Activated CD4-positive, CD25-positive, alpha-beta regulatory T cell treated with anti-CD3 and anti-CD28 coated beads, Interleukin-2, amount 50 U/mL, for 72 hours (primary cell): ENCODE data around the gene MDM2.
"Not testable (repeated sequence)": the region's sequence is repeated elsewhere in the genome, so short reads cannot be mapped to it uniquely, and the experiment has no call there.

Experiments
- DNase-seq: peaks from one replicate; pipeline ENCODE4 v3.0.0; 2021

MDM2 gene

DNA sequence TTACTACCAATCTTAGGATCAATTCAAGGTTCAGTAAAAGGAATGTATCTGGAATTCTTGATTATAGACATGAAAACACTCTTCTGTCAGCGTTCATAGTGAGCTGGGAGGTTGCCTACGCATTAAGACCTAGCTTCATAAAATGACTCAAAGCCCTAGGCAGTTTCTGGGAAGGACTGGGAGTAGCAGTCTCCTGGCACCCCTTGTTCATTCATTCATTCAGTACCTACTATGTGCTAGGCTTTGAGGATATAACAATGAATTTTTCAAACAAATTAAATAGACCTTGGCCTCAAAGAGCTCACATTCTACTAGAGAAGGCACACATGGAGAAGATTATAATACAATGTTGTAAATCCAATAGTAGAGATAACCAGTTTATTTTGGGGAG is 46.1 kb downstream of the MDM2 start:
- no peak for DNase-seq

DNA sequence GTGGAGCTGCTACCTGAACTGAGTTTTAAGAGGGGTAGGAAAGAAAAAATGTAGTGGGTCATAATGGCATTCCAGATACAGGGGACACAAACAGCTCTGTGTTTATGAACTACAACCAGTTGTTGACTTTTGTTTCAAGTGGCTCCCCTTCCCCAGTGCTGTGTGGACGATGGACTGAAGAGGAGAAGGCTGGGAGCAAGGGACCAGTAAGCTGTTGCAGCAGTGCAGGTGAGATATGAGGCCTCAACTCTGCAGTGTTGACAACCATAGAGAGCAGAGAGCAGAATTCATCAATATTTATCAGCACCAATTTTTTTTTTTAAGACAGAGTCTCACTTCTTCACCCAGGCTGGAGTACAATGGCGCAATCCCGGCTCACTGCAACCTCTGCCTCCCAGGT is 46.6 kb downstream of the MDM2 start:
- DNase-seq: no peak

DNA sequence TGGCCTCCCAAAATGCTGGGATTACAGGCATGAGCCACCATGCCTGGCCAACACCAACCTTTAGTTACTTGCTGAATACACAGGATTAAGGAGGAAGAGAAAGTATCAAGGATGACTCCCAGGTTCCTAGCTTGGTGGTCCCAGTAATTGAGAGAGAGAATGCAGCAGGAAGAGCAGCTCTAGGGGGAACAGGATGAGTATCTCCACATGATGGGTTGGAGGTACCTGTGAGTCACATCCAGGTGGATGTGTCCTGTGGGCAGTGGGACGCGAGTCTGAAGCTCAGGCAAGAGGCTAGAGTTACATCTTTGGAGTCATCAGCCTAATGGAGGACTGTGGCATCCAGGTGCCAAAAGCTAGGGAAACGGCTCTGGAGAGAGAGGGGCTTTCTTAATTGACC is 47.1 kb downstream of the MDM2 start:
- no peak for DNase-seq

DNA sequence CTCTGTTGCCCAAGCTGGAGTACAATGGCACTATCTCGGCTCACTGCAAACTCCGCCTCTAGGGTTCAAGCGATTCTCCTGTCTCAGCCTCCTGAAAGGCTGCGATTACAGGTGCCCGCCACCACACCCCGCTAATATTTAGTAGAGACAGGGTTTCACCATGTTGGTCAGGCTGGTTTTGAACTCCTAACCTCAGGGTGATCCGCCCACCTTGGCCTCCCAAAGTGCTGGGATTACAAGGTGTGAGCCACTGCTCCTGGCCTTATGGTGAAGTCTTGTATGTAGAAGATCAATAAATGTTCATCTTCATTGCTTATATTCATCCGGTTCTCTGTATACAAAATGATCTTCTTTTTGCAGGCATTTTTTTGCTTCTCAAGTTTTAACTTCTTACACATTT is 47.8 kb downstream of the MDM2 start:
- no peak for DNase-seq

- no peak for DNase-seq
Measured at GRCh38 chr12:68856510-68856909, 48.5 kb downstream of the MDM2 start.

DNA sequence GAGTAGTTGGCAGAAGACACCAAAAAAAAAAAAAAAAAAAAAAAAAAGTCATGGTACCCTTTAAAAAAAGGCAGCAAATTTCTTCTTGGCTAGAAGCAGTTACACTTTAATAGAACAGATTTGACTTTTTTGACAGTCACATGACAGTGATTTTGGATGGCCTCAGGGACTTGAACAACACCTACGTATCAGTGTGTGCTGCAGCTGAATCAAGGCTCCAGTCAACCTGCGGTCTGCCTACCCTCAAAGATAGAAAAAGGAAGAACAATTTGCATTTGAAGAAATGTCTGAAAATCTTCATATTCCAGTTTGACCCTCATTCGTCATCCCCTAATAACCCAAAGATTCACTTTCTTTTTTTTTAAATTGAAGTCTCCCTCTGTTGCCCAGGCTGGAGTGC is 53.9 kb downstream of the MDM2 start:
- DNase-seq: no peak

DNA sequence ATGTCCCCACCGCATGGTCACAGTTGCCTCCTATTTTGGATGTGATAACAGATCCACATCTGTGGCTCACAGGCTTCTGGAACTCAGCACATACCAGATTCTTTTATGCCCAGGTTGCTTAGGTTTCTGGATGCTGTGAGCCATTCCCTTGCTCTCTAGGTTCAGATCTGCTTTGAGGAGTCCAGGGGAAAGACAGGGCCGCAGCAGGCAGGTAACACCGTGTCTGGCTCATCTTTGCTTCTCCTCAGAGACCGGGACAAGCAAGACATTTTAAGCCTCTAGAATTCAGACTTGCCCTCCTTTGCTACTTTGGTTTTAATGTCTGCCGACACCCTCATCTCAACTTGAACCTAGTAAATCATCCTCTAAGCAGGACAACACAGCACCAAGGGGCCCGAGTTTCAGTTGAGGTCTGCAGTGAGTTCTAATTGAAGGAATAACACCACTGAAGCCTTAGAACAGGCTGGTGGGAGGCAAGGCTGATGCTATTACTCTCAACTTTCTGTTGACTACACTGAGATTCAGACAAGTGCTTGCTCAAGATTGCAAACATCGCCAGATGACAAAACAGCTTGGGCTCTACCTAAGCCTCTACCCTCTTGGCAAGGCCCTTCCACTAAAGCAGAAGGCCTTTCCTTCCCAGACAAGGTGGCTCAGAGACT is 55.3 kb downstream of the MDM2 start:
- DNase-seq: no peak

DNA sequence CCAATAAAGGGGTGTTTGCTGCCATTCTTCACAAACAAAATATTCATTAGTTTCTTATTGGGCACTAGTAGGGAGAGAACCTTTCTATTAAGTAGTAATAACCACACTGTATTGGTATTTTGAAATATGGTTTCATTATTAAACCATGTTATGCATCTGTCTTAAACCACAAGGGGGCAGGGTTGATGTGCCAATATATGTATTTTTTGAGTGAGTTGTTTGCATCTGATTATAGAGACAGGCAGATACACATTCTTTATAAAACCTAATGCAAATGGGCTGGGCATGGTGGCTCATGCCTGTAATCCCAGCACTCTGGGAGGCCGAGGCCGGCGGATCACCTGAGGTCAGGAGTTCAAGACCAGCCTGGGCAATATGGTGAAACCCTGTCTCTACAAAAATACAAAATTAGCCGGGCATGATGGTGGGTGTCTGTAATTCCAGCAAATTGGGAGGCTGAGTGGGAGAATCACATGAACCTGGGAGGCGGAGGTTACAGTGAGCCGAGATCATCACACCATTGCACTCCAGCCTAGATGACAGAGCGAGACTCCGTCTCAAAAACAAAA is 56.0 kb downstream of the MDM2 start:
- not testable (repeated sequence) for DNase-seq

DNA sequence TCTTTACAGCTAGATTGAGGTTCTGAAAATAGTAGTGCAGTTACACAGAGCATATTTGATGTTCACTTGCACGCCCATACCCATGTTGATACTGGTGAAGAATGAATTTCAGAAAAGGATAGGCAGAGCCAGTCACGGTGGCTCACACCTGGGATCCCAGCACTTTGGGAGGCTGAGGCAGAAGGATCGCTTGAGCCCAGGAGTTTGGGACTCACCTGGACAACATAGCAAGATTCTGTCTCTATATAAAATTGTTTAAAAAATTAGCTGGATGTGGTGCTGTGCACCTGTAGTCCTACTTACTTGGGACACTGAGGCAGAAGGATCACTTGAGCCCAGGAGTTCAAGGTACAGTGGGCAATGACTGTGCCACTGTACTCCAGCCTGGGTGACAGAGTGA is 56.6 kb downstream of the MDM2 start:
- no peak for DNase-seq

- DNase-seq: no peak
Measured at GRCh38 chr12:68865399-68866164, 57.6 kb downstream of the MDM2 start.

DNA sequence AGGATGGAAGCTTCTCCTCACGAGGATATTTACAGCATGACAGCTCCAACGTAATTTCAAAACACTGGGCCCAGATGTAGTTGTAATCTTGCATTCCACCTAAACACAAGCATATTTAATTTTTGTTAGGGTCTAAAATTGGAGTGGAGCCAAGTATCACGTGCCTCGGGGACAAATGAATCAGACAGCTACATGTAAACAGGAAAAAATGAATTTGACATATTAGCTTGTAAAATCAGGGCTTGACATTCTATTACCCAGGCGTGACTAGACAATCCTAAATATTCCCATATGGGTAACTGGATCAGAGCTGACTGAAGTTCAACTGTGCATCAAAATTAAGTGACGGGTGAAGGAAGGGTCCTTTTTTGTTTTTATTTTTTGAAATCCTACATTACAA is 59.0 kb downstream of the MDM2 start:
- DNase-seq: no peak

DNA sequence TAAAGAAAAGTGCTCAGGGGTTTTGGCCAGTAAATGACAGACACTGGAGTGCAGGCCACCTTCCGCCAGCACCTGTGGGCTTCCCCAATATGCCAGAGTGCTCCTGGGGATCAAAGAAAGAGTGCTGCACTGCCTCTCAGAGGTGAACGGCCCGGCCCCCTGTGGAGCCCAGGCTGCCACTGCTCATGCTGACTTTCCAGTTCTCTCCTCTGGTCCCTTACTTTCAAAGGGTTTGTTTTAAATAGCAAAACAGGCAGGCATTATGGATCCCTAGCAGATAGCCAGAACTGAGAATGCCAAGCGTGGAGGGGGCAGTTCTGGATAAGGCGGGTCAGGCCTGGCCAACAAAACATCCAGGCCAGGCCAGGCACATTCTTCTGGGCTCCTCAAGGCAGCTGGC is 59.6 kb downstream of the MDM2 start:
- no peak for DNase-seq

GRCh38 chr12:68868043-68868790 is 60.2 kb downstream of the MDM2 start:
- DNase-seq: no peak

DNA sequence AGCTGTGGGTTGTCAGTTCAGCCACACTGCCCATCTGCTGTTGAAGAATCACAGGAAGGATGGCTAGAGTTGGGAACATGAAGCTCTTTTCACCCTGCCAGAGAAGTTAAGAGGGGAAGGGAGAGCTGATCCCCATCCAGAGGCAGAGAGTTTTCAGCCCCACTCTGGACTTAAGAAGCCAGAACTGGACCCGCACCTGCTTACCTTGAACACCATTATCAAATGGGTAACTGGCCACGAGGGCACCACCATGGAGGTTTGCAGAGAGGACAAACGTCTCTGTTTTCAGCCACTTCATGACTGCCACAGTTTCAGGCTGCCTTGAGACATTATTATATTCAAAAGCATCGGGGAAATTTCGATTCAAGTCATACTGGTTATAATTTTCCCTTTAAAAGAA is 62.0 kb downstream of the MDM2 start:
- DNase-seq: no peak

DNA sequence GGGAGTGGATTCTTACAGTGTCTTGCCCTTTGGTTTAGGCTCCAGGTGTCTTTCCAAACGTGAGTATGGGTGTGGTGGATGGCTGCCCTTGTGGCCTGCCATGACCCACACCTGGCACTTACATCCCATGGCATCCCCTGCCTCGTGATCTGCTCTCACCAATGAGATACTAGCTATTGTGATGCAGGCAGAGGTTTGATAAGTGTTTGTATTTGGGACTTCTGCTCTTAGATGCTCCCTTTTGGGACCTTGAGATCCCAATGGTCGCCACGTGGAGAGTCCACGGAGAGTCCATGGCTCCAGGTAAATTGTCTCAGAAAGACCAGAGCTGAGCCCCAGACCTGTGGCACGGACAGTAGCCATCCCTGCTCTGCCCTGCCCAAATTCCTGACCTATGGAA is 62.5 kb downstream of the MDM2 start:
- DNase-seq: no peak

DNA sequence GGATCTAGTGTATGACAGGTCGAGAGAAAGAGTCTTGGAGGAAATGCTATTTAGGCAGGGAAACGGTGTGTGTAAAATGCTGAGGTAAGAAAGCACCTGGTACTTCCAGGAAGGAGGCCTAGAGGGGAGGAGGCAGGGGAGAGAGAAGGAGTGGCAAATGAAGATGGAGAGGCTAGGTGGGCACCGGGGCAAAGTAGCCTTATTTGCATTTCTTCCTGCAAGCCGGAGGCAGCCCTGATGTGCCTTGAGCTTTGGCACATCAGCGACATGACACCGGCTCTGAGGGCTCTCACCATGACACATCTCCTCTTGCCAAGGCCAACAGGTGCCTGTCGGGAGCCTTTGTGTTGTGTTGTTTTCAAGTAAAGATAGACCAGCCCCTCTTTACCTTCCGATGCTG is 63.4 kb downstream of the MDM2 start:
- no peak for DNase-seq

GRCh38 chr12:68871921-68872320 is 63.9 kb downstream of the MDM2 start:
- no peak for DNase-seq

DNA sequence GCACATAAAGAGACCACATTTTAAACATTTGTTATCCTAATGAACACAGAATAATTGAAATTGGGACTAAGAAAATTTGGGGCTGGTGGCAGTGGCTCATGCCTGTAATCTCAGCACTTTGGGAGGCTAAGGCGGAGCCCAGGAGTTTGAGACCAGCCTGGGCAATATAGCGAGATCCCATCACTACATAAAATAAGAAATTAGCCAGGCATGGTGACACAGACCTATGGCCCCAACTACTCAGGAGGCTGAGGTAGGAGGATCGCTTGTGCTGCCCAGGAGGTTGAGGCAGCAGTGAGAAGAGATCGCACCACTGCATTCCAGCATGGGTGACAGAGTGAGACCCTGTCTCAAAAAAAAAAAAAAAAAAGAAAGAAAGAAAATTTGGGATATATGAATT is 65.3 kb downstream of the MDM2 start:
- DNase-seq: no peak

GRCh38 chr12:68876461-68876860 is 68.5 kb downstream of the MDM2 start:
- no peak for DNase-seq

- no peak for DNase-seq
Measured at GRCh38 chr12:68877583-68877982, 69.6 kb downstream of the MDM2 start.

DNA sequence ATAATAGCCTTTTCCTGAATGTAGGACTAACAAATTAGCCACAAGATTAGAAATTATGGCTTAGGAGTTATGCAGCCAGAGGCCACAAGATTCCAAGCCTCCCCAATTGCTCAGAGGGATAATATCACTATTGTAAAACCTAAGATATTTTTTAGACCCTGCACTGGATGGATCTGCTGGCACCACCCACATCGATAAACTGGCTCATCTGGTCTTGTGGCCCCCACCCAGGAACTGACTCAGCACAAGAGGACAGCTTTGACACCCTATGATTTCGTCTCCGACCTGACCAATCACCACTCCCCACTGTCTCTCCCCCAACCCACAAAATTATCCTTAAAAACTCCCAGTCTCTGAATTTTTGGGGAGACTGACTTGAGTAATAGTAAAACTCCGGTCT is 70.3 kb downstream of the MDM2 start:
- DNase-seq: no peak

DNA sequence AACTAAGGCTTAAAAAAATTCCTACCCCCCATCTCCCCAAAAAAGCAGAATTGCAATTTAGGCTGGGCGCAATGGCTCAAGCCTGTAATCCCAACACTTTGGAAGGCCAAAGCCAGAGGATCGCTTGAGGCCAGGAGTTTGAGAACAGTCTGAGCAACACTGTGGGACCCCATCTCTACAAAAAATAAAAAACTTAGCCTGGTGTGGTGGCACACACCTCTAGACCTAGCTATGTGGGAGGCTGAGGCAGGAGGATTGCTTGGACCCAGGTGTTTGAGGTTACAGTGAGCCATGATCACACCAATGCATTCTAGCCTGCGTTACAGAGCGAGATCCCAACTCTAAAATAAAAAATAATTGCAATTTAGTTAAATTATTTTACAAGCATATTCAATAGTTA is 70.9 kb downstream of the MDM2 start:
- DNase-seq: no peak

GRCh38 chr12:68880660-68881325 is 72.8 kb downstream of the MDM2 start:
- DNase-seq: no peak
